DND-41 (cell line): ENCODE measurements around the gene GSG1L.

ENCODE experiments used
- ATAC-seq: fragments of 200-7000 bp; cut with Tn5 transposase; 3 replicates; pipeline ENCODE4 v1.9.1; 2021; ENCODE audit warnings: low read depth; ENCODE audit not compliant: insufficient read depth
- DNase-seq: peaks from one replicate; pipeline ENCODE4 v3.0.0-alpha.2; 2020
- H2AFZ ChIP-seq: 2 replicates; pipeline ENCODE4 v1.6.0; 2012; ENCODE audit warnings: low read depth, low read length
- H3K27ac ChIP-seq: 2 replicates; pipeline ENCODE4 v1.5.1; 2012; ENCODE audit warnings: low read length, inconsistent platforms
- H3K27me3 ChIP-seq: fragments of 200-600 bp; sonication (generic); 2 replicates; pipeline ENCODE4 v1.6.0; 2012; ENCODE audit warnings: low read length, mild to moderate bottlenecking, inconsistent platforms; ENCODE audit not compliant: insufficient read depth, poor library complexity
- H3K36me3 ChIP-seq: 2 replicates; pipeline ENCODE4 v1.5.1; 2012; ENCODE audit warnings: low read length, inconsistent platforms; ENCODE audit not compliant: insufficient read depth
- H3K4me1 ChIP-seq: 2 replicates; pipeline ENCODE4 v1.5.1; 2012; ENCODE audit warnings: mild to moderate bottlenecking, low read length; ENCODE audit not compliant: insufficient read depth
- H3K4me2 ChIP-seq: 2 replicates; pipeline ENCODE4 v1.6.0; 2012; ENCODE audit warnings: mild to moderate bottlenecking, moderate library complexity, low read length, inconsistent platforms; ENCODE audit not compliant: insufficient read depth
- H3K4me3 ChIP-seq, 2 experiments: fragments of 200-600 bp in 1 of 2; shearing (Covaris generic) in 1 of 2; 2 replicates each; pipeline ENCODE4 v1.5.1; 2012 to 2016; ENCODE audit warnings: inconsistent platforms in 2 of 2, low read length in 2 of 2, mild to moderate bottlenecking in 2 of 2, low read depth in 1 of 2, moderate library complexity in 1 of 2
- H3K79me2 ChIP-seq: 2 replicates; pipeline ENCODE4 v1.6.0; 2012; ENCODE audit warnings: low read length, inconsistent platforms; ENCODE audit not compliant: insufficient read depth
- H3K9ac ChIP-seq: 2 replicates; pipeline ENCODE4 v1.6.0; 2012; ENCODE audit warnings: low read depth, mild to moderate bottlenecking, inconsistent platforms, low read length, moderate library complexity
- H3K9me3 ChIP-seq: 2 replicates; pipeline ENCODE4 v1.5.1; 2012; ENCODE audit warnings: low read length, moderate library complexity, mild to moderate bottlenecking, inconsistent platforms; ENCODE audit not compliant: insufficient read depth, severe bottlenecking
- H4K20me1 ChIP-seq: 2 replicates; pipeline ENCODE4 v1.6.0; 2012; ENCODE audit warnings: low read length; ENCODE audit not compliant: insufficient read depth
- EZH2 ChIP-seq: IDR thresholded peaks from 3 replicates; pipeline ENCODE4 v1.6.1; 2012; ENCODE audit warnings: borderline replicate concordance, low read depth, mild to moderate bottlenecking, moderate library complexity, low read length, inconsistent platforms; ENCODE audit not compliant: severe bottlenecking
- TF ChIP-seq, protein P1 (sequence below): IDR thresholded peaks from 2 replicates; pipeline ENCODE4 v1.5.1; 2012; ENCODE audit warnings: borderline replicate concordance, low read length, moderate library complexity, mild to moderate bottlenecking; ENCODE audit not compliant: poor library complexity, severe bottlenecking; ENCODE audit errors: extremely low read depth

The GSG1L gene

DNA sequence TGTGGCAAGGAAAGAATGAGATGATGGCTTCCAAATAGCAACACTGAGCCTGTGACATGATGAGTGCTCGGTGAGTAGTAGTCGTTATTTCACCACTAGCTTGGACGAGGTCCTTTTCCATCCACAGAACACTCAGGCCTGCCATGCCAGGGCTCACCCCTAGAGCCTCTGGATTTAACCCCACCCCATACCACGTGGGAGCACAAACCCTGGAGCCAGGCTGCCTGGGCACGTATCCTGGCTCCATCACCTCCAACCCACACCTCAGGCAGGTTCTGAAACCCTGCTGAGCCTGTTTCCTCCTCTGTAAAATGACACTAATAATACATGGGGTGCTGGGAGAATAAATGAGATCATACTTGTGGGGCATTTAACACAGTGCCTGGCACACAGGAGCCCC is 321.2 kb downstream of the GSG1L start:
- no peaks in the 10 kb centered on the region for H3K27me3 ChIP-seq
- H3K27ac ChIP-seq = no peak overlapping the region
- H3K9ac ChIP-seq = no peak overlapping the region
- H3K79me2 ChIP-seq = no peaks in the 10 kb centered on the region
- no peaks in the 10 kb centered on the region for H3K4me1 ChIP-seq
- DNase-seq = no peak
- ATAC-seq = no peak
- H4K20me1 ChIP-seq = no peaks in the 10 kb centered on the region
- TF ChIP-seq EZH2 = no peak
- TF ChIP-seq, protein P1, sequence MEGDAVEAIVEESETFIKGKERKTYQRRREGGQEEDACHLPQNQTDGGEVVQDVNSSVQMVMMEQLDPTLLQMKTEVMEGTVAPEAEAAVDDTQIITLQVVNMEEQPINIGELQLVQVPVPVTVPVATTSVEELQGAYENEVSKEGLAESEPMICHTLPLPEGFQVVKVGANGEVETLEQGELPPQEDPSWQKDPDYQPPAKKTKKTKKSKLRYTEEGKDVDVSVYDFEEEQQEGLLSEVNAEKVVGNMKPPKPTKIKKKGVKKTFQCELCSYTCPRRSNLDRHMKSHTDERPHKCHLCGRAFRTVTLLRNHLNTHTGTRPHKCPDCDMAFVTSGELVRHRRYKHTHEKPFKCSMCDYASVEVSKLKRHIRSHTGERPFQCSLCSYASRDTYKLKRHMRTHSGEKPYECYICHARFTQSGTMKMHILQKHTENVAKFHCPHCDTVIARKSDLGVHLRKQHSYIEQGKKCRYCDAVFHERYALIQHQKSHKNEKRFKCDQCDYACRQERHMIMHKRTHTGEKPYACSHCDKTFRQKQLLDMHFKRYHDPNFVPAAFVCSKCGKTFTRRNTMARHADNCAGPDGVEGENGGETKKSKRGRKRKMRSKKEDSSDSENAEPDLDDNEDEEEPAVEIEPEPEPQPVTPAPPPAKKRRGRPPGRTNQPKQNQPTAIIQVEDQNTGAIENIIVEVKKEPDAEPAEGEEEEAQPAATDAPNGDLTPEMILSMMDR = no peak
- H3K4me3 ChIP-seq = no peak overlapping the region
- H2AFZ ChIP-seq = no peak overlapping the region
- H3K36me3 ChIP-seq = no peaks in the 10 kb centered on the region
- no peak overlapping the region for H3K4me2 ChIP-seq
- H3K9me3 ChIP-seq = no peaks in the 10 kb centered on the region

- H3K9ac ChIP-seq = no peak overlapping the region
- H3K79me2 ChIP-seq = no peaks in the 10 kb centered on the region
- H4K20me1 ChIP-seq = no peaks in the 10 kb centered on the region
- H3K4me2 ChIP-seq = no peak overlapping the region
- no peak for DNase-seq
- H3K4me3 ChIP-seq = no peak overlapping the region
- TF ChIP-seq EZH2 = no peak
- TF ChIP-seq, protein P1 = no peak
- H3K27ac ChIP-seq = no peak overlapping the region
- H2AFZ ChIP-seq = no peak overlapping the region
- no peaks in the 10 kb centered on the region for H3K4me1 ChIP-seq
- H3K9me3 ChIP-seq = no peaks in the 10 kb centered on the region
- ATAC-seq = no peak
- no peaks in the 10 kb centered on the region for H3K27me3 ChIP-seq
- no peaks in the 10 kb centered on the region for H3K36me3 ChIP-seq
These were observed 322.9 kb downstream of the GSG1L start for GRCh38 chr16:27740496-27741201.

- H3K79me2 ChIP-seq = no peaks in the 10 kb centered on the region
- DNase-seq (no peak), ATAC-seq (no peak)
- H3K9me3 ChIP-seq = no peaks in the 10 kb centered on the region
- H3K27ac ChIP-seq = no peak overlapping the region
- no peak for TF ChIP-seq EZH2
- TF ChIP-seq, protein P1 = no peak
- H3K9ac ChIP-seq = no peak overlapping the region
- no peak overlapping the region for H3K4me2 ChIP-seq
- no peaks in the 10 kb centered on the region for H3K4me1 ChIP-seq
- no peak overlapping the region for H2AFZ ChIP-seq
- H4K20me1 ChIP-seq = no peaks in the 10 kb centered on the region
- no peak overlapping the region for H3K4me3 ChIP-seq
- no peaks in the 10 kb centered on the region for H3K36me3 ChIP-seq
- H3K27me3 ChIP-seq = no peaks in the 10 kb centered on the region
These were observed 323.7 kb downstream of the GSG1L start for GRCh38 chr16:27739606-27740357.
